ENCODE measurements around the gene ZNF324B.
"Not testable (repeated sequence)": the region's sequence is repeated elsewhere in the genome, so short reads cannot be mapped to it uniquely, and the experiment has no call there.

The ZNF324B gene

GRCh38 chr19:58455306-58455705 lies 3.9 kb downstream of the ZNF324B start:
- DNase-seq (ENCODE audit: low spot score), result no peak

GRCh38 chr19:58456111-58456510 lies 4.7 kb downstream of the ZNF324B start:
- DNase-seq (ENCODE audit: low spot score), result no peak

- no peak for DNase-seq (ENCODE audit: low spot score)
These were observed 8.6 kb downstream of the ZNF324B start for GRCh38 chr19:58460039-58460438.

GRCh38 chr19:58466089-58466759 lies 14.8 kb downstream of the ZNF324B start:
- no peak for DNase-seq (ENCODE audit: low spot score)

GRCh38 chr19:58466760-58467589 lies 15.6 kb downstream of the ZNF324B start, which contains the start of gene ZNF324:
ZNF324 (plus strand) TSS chr19:58467080; CDS start chr19:58469186, 2,106 bp downstream.
- DNase-seq (ENCODE audit: low spot score), result peak; percentile 99

GRCh38 chr19:58468216-58468839 lies 16.9 kb downstream of the ZNF324B start:
- DNase-seq (ENCODE audit: low spot score), result no peak

- DNase-seq (ENCODE audit: low spot score), result no peak
These were observed 18.0 kb downstream of the ZNF324B start for GRCh38 chr19:58469241-58470013.

GRCh38 chr19:58470837-58471543 lies 19.6 kb downstream of the ZNF324B start:
- DNase-seq (ENCODE audit: low spot score), result not testable (repeated sequence)

GRCh38 chr19:58471736-58472135 lies 20.3 kb downstream of the ZNF324B start:
- DNase-seq (ENCODE audit: low spot score), result no peak

- no peak for DNase-seq (ENCODE audit: low spot score)
These were observed 22.4 kb downstream of the ZNF324B start for GRCh38 chr19:58473775-58474174.

GRCh38 chr19:58474291-58474996 lies 23.0 kb downstream of the ZNF324B start:
- DNase-seq (ENCODE audit: low spot score), result no peak

- no peak for DNase-seq (ENCODE audit: low spot score)
These were observed 23.7 kb downstream of the ZNF324B start for GRCh38 chr19:58474997-58475713.

GRCh38 chr19:58475714-58476497 lies 24.5 kb downstream of the ZNF324B start, which contains the start of gene ZNF446:
ZNF446 (plus strand) TSS chr19:58476352; CDS start chr19:58477219, 867 bp downstream.
- DNase-seq (ENCODE audit: low spot score), result peak; percentile 96

GRCh38 chr19:58476498-58477015 lies 25.1 kb downstream of the ZNF324B start:
- no peak for DNase-seq (ENCODE audit: low spot score)

- DNase-seq (ENCODE audit: low spot score), result no peak
These were observed 25.7 kb downstream of the ZNF324B start for GRCh38 chr19:58477130-58477529.

- DNase-seq (ENCODE audit: low spot score), result no peak
These were observed 26.4 kb downstream of the ZNF324B start for GRCh38 chr19:58477871-58478270.

- no peak for DNase-seq (ENCODE audit: low spot score)
These were observed 27.9 kb downstream of the ZNF324B start for GRCh38 chr19:58479303-58479702.

GRCh38 chr19:58479736-58480480 lies 28.5 kb downstream of the ZNF324B start:
- no peak for DNase-seq (ENCODE audit: low spot score)

All from hematopoietic multipotent progenitor cell treated with erythropoietin and hydrocortisone succinate and interleukin-3 and kit ligand, for 17 days (in vitro differentiated cells).